AG04449 (cell line): Measurements from ENCODE around the gene NDUFA1.

Experiments used
- CTCF ChIA-PET: fragments of 350-600 bp; formaldehyde crosslinking; extraction: SDS; loops from one replicate; lab custom pipeline; 2021; ENCODE audit warnings: antibody characterized with exemption; lab: Yijun Ruan, JAX
- POLR2A ChIA-PET: fragments of 400-600, 350-600 bp; formaldehyde crosslinking; extraction: SDS; loops from one replicate; lab custom pipeline; 2020; ENCODE audit warnings: antibody characterized with exemption, inconsistent platforms; lab: Yijun Ruan, JAX
- DNase-seq: peaks from one replicate; pipeline ENCODE4 v3.0.0-alpha.2; 2010; ENCODE audit warnings: low read depth, low spot score
- H3K4me3 ChIP-seq: 2 replicates; pipeline ENCODE4 v1.5.1; 2011; ENCODE audit warnings: low read depth, mild to moderate bottlenecking, control low read depth, low read length
- TF ChIP-seq, protein P1 (sequence below): IDR thresholded peaks from one replicate; pipeline ENCODE4 v1.5.1; 2011; ENCODE audit warnings: mild to moderate bottlenecking, moderate library complexity, low read length, control low read depth, inconsistent platforms; ENCODE audit not compliant: insufficient read depth; ENCODE audit errors: missing control alignments

NDUFA1 gene

DNA sequence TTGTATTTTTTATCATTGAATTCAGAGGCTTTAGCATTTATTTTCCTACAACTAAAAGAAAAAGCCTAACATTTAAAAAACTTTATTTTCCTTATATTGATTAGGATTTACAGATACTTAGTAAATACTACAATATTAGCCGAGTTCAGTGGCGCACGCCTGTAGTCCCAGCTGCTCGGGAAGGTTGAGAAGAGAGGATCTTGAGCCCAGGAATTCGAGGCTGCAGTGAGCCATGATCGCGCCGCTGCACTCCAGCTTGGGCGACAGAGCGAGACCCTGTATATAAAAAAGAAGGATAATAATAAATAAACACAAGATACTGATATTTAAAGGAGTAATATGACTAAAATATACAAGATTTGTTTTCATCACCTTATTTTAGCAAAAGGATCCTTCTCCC is 18.2 kb upstream of the NDUFA1 start:
- ChIA-PET POLR2A (interaction anchor here (0.7 to 1.2 kb wide), 7 partner anchors 13 to 280 kb away, joined by 3 to 10 read pairs (median 3); partner anchors contain the start of genes RNF113A and RPL39), CTCF (no interaction called here)
- TF ChIP-seq, protein P1, sequence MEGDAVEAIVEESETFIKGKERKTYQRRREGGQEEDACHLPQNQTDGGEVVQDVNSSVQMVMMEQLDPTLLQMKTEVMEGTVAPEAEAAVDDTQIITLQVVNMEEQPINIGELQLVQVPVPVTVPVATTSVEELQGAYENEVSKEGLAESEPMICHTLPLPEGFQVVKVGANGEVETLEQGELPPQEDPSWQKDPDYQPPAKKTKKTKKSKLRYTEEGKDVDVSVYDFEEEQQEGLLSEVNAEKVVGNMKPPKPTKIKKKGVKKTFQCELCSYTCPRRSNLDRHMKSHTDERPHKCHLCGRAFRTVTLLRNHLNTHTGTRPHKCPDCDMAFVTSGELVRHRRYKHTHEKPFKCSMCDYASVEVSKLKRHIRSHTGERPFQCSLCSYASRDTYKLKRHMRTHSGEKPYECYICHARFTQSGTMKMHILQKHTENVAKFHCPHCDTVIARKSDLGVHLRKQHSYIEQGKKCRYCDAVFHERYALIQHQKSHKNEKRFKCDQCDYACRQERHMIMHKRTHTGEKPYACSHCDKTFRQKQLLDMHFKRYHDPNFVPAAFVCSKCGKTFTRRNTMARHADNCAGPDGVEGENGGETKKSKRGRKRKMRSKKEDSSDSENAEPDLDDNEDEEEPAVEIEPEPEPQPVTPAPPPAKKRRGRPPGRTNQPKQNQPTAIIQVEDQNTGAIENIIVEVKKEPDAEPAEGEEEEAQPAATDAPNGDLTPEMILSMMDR: no peak
- H3K4me3 ChIP-seq: peak overlapping the region; percentile 46
- no peak for DNase-seq

DNA sequence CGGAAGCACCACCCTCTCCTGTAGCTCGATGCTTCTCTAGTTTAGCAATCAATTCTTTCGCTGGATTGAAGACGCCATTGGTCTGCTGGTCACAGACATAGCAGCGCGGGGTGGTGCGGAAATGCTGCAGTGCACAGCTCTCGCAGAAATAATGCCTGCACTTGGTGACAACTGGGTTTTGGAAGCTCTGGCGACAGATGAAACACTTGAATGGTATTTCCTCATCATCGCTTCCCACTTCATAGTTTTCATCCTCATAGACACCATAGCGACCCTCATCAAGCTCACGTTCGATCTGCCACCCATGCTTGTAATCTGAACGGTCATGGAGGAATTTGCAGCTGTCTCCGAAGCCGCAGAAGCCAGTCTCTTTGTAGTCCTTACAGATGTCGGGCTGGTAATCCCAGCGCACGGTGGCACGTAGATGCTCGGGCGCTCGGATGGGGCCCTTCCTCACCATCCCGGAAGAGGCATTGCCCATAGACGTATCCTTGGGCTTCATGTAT is 953 bp upstream of the NDUFA1 start:
- H3K4me3 ChIP-seq: peak overlapping the region; percentile 75
- DNase-seq: no peak
- POLR2A ChIA-PET: interaction anchor here (0.6 to 1.3 kb wide), 5 partner anchors 18 to 112 kb away, joined by 4 to 7 read pairs (median 5); partner anchors contain the start of genes RPL39 and UPF3B
- TF ChIP-seq, protein P1: no peak
- CTCF ChIA-PET: interaction anchor here (1.0 to 1.4 kb wide), 4 partner anchors 10 to 141 kb away, joined by 3 to 5 read pairs (median 3); no protein-coding TSS in a partner anchor

GRCh38 chrX:119871245-119871598 is 410 bp upstream of the NDUFA1 start:
- ChIA-PET CTCF (interaction anchor here (1.0 to 1.4 kb wide), 2 partner anchors 9 to 12 kb away, joined by 3 read pairs; no protein-coding TSS in a partner anchor), POLR2A (interaction anchor here (0.6 to 1.3 kb wide), 3 partner anchors 18 to 112 kb away, joined by 4 to 5 read pairs (median 4); partner anchors contain the start of genes RPL39 and UPF3B)
- no peak for DNase-seq
- TF ChIP-seq, protein P1: no peak
- peak overlapping the region; percentile 75 for H3K4me3 ChIP-seq

- POLR2A ChIA-PET: no interaction called here
- no peak for DNase-seq
- TF ChIP-seq, protein P1: no peak
- CTCF ChIA-PET: interaction anchor here (1.5 to 3.1 kb wide), 2 partner anchors 9 to 26 kb away, joined by 4 to 10 read pairs; partner anchors contain the start of gene UPF3B
- H3K4me3 ChIP-seq: no peak overlapping the region
Measured at GRCh38 chrX:119878740-119879139, 7.1 kb downstream of the NDUFA1 start.

GRCh38 chrX:119880076-119880475 is 8.4 kb downstream of the NDUFA1 start:
- TF ChIP-seq, protein P1: no peak
- ChIA-PET POLR2A (no interaction called here), CTCF (interaction anchor here (0.5 to 1.5 kb wide), 5 partner anchors 9 to 362 kb away, joined by 3 to 4 read pairs (median 3); partner anchors contain the start of genes NDUFA1, RNF113A and UPF3B)
- no peak overlapping the region for H3K4me3 ChIP-seq
- no peak for DNase-seq
